GM19239 (cell line): ENCODE results near the gene GHRHR.

ENCODE experiments used
- DNase-seq: peaks from one replicate; pipeline ENCODE4 v3.0.0; 2011; ENCODE audit warnings: low spot score; ENCODE audit not compliant: insufficient read length
- FAIRE-seq: peaks from 2 replicates; lab custom pipeline; 2011; peaks lifted over from hg19 to GRCh38; lab: Jason Lieb, UNC

The GHRHR gene

GRCh38 chr7:30927559-30927958 lies 36.2 kb upstream of the GHRHR start:
- no peak for DNase-seq
- no peak for FAIRE-seq

DNA sequence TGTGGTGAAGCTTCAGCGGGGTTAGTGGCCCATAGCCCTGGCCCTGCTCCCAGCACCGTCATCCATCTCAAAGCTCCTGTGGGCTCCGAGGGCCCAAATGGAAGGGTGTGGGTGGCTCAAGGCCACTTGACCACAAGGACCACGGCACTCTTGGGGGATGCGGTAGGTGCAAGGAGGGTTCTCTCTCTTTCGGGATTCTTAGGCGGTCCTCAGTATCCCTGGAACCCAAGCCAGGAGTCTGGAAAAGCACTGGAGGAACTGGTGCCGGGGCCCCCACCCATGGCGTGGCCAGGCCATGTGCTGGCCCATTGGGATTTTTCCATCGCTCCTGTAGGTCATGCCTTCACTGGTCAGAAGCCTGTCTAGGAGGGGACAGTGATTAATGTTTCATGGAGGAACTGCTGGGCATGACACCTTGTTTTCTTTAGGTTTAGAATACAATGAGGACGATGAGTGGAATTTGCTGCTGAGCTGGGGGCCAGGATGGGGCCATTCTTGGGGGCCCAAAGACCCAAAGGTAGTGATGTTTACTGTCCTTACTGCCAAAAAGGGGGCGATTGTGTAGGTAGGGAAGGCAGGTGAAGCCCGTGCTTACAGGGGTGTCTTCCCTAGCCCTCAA lies 35.4 kb upstream of the GHRHR start:
- no peak for FAIRE-seq

DNA sequence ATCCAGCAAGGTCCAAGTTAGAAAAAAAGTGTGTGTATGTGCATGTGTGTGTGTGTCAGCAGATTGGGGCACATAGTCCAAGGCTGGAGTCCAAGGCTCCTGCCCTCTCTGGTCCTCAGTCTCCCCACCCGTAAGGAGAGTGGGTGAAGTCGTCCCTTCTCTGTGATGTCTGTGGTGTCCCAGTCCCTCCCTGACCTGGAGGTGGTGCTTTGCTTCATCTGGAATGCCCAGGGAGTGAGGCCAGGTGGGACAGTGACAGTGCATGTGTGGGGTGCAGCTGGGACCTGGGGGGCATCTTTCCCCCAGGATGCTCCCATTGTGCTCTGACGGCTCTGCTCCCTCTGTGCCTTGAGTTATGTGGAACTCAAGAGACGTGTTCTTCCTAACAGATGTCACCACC lies 34.1 kb upstream of the GHRHR start:
- DNase-seq (no peak), FAIRE-seq (no peak)

More for the DNA sequence above, 35.4 kb upstream of the GHRHR start:
- no peak for DNase-seq

DNA sequence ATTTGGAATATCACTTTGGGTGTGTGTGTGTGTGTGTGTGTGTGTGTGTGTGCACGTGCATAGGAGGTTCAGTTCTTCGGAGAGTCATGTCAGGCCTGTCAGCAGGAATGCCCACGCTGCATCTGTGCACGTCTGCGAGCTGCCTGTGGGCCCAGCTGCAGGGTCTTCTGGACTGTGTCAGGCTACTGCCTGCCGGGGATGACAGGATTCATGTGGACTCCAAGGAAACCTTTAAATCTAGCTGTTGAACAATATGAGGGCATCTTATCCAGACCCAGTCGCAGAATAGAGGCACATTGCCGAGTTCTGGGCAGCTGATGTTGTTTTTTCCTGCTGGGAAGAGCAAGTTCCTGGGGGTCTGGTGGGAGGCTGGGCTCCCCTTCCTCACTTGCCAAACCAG lies 33.1 kb upstream of the GHRHR start:
- FAIRE-seq (no peak), DNase-seq (no peak)

- DNase-seq (no peak), FAIRE-seq (no peak)
Observed at GRCh38 chr7:30931161-30931928, 32.4 kb upstream of the GHRHR start.

GRCh38 chr7:30931929-30932540 lies 31.7 kb upstream of the GHRHR start:
- no peak for FAIRE-seq
- DNase-seq = no peak

DNA sequence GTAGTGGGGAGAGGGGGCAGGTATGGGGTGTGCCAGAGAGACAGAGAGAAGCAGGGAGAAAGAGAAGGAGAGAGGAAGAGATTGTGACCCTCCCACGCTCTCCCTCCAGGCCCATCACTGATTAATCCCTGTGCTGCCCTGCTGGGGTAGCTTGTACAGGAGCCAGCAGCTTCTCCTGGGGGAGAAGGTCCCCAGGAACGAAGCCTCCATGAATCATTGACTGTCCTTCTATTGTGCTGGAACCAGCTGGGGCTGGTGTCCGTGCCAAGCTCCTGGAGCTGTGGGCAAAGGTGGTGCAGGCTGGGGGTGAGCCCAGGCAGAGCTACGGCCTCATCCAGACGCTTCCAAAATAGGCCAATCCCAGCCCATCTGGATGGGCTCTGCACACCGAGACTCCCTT lies 31.2 kb upstream of the GHRHR start:
- FAIRE-seq = no peak

DNA sequence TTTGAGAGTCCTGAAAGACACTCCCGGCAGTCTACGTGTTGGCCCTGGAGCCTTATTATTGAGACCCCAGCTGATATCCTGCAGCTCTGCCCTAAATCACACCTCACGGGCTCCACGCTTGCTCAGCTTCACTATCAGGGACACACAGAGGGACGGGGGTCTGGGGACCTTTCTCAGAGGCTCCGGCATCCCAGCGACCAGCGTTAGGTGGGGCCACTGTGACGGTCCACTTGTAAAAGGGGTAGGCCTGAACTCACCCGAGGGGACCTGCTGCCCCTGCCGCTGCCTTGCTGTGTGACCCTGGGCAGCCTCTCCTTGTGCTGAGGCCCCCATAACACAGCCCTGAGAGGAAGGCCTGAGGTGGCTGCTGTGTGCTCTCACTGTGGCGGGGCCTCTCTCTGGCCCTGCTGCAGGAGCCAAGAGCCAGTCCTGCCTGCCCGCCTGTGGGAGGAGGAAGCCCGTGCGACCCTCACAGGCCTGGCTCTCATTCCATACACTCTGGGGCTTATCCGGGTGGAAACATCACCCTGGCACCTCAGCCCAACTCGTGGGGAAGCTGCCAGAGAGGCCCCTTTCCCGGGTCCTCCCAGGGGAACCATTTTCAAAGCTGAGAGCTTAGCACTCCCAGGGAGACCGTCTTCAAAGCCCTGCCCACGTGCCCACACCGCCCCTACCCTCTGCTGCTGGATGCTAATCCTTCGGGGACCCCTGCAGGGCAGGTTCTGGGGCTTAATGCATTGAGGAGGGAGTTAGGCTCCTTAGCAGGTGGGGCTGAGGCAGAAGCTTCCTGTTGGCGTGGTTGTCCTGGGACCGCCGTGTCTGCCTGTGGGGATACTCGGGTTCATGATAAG lies 30.4 kb upstream of the GHRHR start:
- no peak for FAIRE-seq

More for the DNA sequence above, 31.2 kb upstream of the GHRHR start:
- DNase-seq = no peak

DNA sequence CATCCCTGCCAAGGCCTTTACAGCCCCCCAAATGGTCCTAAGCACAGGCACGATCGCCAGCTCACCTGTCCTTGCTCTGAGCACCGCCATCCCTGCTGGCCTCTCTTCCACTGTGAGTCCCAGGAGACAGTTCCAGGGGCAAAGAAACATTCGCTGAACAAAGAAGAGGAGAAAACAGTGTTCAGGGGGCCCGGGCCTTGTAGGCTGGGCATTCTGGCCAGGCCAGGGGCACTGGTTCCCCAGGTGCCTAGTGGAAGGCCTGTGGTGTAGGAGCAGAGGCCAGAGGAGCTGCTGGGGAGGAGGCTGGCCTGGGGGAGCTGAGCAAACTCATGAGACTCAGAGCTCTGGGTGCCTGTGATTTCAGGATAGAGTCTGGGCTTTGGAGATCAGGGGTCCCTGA lies 29.5 kb upstream of the GHRHR start:
- FAIRE-seq (no peak), DNase-seq (no peak)

More for the DNA sequence above, 30.4 kb upstream of the GHRHR start:
- no peak for DNase-seq

DNA sequence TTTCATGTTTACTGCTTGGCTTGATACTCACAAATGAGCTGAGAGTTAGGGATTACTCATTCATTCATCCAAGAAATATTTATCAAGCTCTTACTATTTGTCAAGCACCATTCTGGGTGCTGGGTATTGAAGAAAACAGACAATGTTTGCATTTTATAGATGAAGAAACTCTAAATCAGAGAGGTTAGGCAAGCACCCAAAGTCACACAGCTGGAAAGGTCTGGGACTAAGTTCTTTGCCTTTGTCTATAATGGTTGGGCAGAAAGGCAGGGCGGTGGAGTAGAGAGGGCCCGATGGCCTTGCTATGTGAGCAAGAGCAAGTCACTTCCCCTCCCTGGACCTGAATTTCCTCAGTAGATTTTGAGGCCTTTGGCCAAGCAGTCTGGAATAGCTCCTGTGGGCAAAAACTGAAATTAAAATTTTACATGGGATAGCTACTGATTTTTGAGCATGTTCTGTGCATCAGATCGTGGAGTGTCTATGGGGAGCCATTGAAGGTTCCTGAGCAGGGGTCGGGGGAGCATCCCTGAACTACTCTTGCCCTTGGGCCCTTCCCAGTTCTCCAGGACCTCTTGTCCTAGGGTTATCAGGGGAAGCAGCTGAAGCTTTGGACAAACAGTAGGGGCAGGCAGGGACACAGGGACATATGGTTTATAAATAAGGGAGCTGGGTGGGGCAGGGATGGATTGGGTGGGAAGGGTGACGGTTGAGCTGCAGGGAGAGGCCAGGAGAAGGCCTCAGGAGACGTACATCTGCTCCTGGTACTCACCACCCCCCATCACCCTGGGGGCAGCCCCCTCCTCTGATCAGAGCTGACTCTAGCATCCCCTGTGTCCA lies 28.8 kb upstream of the GHRHR start:
- DNase-seq = no peak
- no peak for FAIRE-seq

DNA sequence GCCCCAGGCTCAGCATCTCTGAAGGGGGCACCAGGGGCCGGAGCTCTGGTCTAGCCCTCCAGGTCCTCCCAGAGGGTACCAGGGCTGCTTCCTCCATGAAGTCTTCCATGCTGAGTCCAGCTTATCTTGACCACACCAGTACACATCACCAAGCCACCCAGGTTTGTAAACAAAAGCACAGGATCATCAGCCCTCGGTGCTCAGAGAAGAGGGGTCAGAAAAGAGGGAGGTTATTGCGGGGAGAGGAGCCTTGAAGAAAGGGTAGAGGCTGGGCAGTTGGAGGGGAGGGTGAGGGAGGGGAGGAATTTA lies 28.2 kb upstream of the GHRHR start:
- FAIRE-seq (no peak), DNase-seq (no peak)

- no peak for FAIRE-seq
- no peak for DNase-seq
Observed at GRCh38 chr7:30936650-30937245, 27.0 kb upstream of the GHRHR start.

GRCh38 chr7:30937416-30937815 lies 26.3 kb upstream of the GHRHR start:
- no peak for DNase-seq
- FAIRE-seq = no peak

GRCh38 chr7:30938435-30939316 lies 25.1 kb upstream of the GHRHR start:
- FAIRE-seq (peak; percentile 83), DNase-seq (peak; percentile 79)

DNA sequence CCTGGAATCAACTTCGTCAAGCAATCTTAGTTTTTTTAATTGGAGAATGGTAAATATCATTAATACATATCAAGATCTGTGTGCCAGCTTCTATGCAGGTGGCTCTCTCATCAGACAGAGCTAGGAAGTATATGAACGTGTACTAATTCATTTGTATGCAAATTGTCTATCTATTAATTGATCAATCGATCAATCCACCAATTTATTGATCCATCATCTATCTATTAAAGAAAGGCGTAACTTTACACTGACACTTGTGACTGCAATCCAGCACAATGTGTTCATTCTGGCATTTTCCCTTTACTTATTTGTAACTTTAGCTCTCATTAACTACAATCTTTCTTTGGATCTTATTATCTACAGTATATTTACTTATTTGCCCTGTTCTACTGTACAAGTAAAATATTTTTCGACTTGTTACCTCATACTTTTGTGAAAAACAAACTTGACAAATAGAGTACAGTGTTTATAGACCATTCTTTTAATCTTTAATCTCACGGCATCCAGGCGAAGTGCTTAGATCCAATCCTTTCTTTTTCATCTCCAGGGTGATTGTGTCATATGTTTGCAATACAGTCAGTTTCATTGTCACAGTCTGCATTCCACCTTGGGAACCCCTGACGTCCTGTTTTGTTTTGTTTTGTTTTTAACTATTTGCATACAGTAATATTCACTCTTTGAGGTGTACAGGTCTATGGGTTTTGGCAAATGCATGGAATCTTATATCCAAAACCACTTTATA lies 22.0 kb upstream of the GHRHR start:
- no peak for DNase-seq
- no peak for FAIRE-seq

- no peak for FAIRE-seq
Observed at GRCh38 chr7:30950197-30950596, 13.6 kb upstream of the GHRHR start.

GRCh38 chr7:30954914-30955313 lies 8.8 kb upstream of the GHRHR start:
- no peak for DNase-seq
- FAIRE-seq = no peak

More at GRCh38 chr7:30950197-30950596, 13.6 kb upstream of the GHRHR start:
- no peak for DNase-seq

GRCh38 chr7:30956704-30957103 lies 7.0 kb upstream of the GHRHR start:
- DNase-seq (no peak), FAIRE-seq (no peak)
